Measurements from ENCODE around the gene SMIM29. TPM values are rescaled to one million over a fixed set of nuclear protein-coding genes. Genes with fewer than 3 reads are reported as not detected.
"Not testable (repeated sequence)": the region's sequence is repeated elsewhere in the genome, so short reads cannot be mapped to it uniquely, and the experiment has no call there.

The SMIM29 gene
- total and polyA plus RNA-seq, 2 experiments from 2014 or later: 9.2 to 33.8 TPM

GRCh38 chr6:34246563-34247391, 2.0 kb downstream of the SMIM29 start:
- Histone ChIP-seq H4K20me1 (ENCODE audit: insufficient read depth, poor library complexity, severe bottlenecking) (no peaks in the 10 kb centered on the region), H3K79me2 (no peaks in the 10 kb centered on the region), H3K36me3 (replicated peaks; ENCODE audit: insufficient read depth, low read depth) (no peaks in the 10 kb centered on the region), H3K4me2 (no peak overlapping the region), H3K9me2 (replicated peaks; ENCODE audit: insufficient read depth) (no peaks in the 10 kb centered on the region), H3K27ac (no peak overlapping the region), H3K27me3 (no peaks in the 10 kb centered on the region), H2AFZ (no peak overlapping the region), H3K4me1 (ENCODE audit: insufficient read depth) (peaks cover 5% of the 10 kb centered on the region), H3K4me3 (no peak overlapping the region), H3K9me3 (ENCODE audit: low read depth) (no peaks in the 10 kb centered on the region)
- 62% methylated on average over 7 of the region's 8 CpGs for WGBS (ENCODE audit: low lambda C conversion rate, missing lambda C conversion rate)
- TF ChIP-seq CTCF (IDR thresholded peaks at IDR 0.05; ENCODE audit: poor library complexity) (peak; percentile 44), EZH2 (IDR thresholded peaks at IDR 0.05; ENCODE audit: borderline replicate concordance) (no peak)
- DNase-seq (ENCODE audit: low spot score): peak; percentile 47

GRCh38 chr6:34246249-34246562, 2.6 kb downstream of the SMIM29 start:
- Histone ChIP-seq H4K20me1 (ENCODE audit: insufficient read depth, poor library complexity, severe bottlenecking) (no peaks in the 10 kb centered on the region), H3K27ac (no peak overlapping the region), H2AFZ (no peak overlapping the region), H3K9me3 (ENCODE audit: low read depth) (no peaks in the 10 kb centered on the region), H3K9me2 (replicated peaks; ENCODE audit: insufficient read depth) (no peaks in the 10 kb centered on the region), H3K36me3 (replicated peaks; ENCODE audit: insufficient read depth, low read depth) (no peaks in the 10 kb centered on the region), H3K4me3 (no peak overlapping the region), H3K4me2 (no peak overlapping the region), H3K79me2 (no peaks in the 10 kb centered on the region), H3K4me1 (ENCODE audit: insufficient read depth) (peaks cover 5% of the 10 kb centered on the region), H3K27me3 (no peaks in the 10 kb centered on the region)
- no peak for DNase-seq (ENCODE audit: low spot score)
- TF ChIP-seq CTCF (IDR thresholded peaks at IDR 0.05; ENCODE audit: poor library complexity): no peak
- WGBS (ENCODE audit: low lambda C conversion rate, missing lambda C conversion rate): 53% methylated on average over 2 of the region's 2 CpGs

- not testable (repeated sequence) for H4K20me1 ChIP-seq (ENCODE audit: insufficient read depth, poor library complexity, severe bottlenecking); H3K4me2 ChIP-seq; H3K9me3 ChIP-seq (ENCODE audit: low read depth); H2AFZ ChIP-seq; H3K4me3 ChIP-seq; H3K36me3 ChIP-seq (replicated peaks; ENCODE audit: insufficient read depth, low read depth); H3K27ac ChIP-seq; H3K9me2 ChIP-seq (replicated peaks; ENCODE audit: insufficient read depth); H3K79me2 ChIP-seq; H3K27me3 ChIP-seq; H3K4me1 ChIP-seq (ENCODE audit: insufficient read depth); DNase-seq (ENCODE audit: low spot score)
- 87% methylated on average over 6 of the region's 7 CpGs for WGBS (ENCODE audit: low lambda C conversion rate, missing lambda C conversion rate)
These were observed 3.1 kb downstream of the SMIM29 start for GRCh38 chr6:34245761-34246140.

- H3K27me3 ChIP-seq; H2AFZ ChIP-seq; H3K4me1 ChIP-seq (ENCODE audit: insufficient read depth); H4K20me1 ChIP-seq (ENCODE audit: insufficient read depth, poor library complexity, severe bottlenecking); H3K27ac ChIP-seq; H3K4me3 ChIP-seq; H3K4me2 ChIP-seq; H3K36me3 ChIP-seq (replicated peaks; ENCODE audit: insufficient read depth, low read depth); H3K9me2 ChIP-seq (replicated peaks; ENCODE audit: insufficient read depth); DNase-seq (ENCODE audit: low spot score); H3K9me3 ChIP-seq (ENCODE audit: low read depth); H3K79me2 ChIP-seq: not testable (repeated sequence)
- 91% methylated on average over 10 of the region's 13 CpGs for WGBS (ENCODE audit: low lambda C conversion rate, missing lambda C conversion rate)
These were observed 3.6 kb downstream of the SMIM29 start for GRCh38 chr6:34245032-34245760.
